ENCODE measurements around the gene NCAPD3.
"Not testable (repeated sequence)": the region's sequence is repeated elsewhere in the genome, so short reads cannot be mapped to it uniquely, and the experiment has no call there.

The NCAPD3 gene

DNA sequence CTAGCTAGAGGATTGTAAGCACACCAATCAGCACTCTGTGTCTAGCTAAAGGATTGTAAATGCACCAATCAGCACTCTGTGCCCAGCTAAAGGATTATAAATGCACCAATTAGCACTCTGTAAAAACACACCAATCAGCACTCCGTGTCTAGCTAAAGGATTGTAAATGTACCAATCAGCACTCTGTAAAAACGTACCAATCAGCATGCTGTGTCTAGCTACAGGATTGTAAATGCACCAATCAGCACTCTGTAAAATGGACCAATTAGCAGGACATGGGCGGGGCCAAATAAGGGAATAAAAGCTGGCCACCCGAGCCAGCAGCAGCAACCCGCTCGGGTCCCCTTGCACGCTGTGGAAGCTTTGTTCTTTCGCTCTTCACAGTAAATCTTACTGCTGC, 35.7 kb downstream of the NCAPD3 start:
- not testable (repeated sequence) for ATAC-seq

DNA sequence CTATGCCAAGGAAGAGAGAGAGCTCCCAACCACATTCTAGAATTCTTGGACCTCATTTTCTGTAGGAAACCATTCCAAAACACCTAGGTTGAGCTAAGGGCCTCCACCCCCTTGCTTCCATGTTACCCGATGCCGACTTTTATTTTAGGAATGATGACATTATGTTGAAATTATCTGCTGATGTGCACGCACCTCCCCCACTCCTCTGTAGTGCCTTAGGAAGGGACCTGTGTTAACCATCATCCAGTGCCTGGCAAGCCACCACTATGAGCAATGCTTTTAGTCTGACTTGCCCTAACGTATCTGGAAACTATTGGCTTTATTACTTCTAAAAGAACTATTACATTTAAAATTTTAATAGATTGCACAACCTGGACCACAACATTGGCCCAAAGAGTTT, 42.1 kb downstream of the NCAPD3 start:
- ATAC-seq, result no peak
- TF ChIP-seq ZFP3 (CRISPR knock-in tag; IDR thresholded peaks at IDR 0.05) (no peak), SNAI2 (CRISPR knock-in tag; IDR thresholded peaks at IDR 0.05) (no peak), CSDC2 (CRISPR knock-in tag; IDR thresholded peaks at IDR 0.05) (no peak), BACH2 (CRISPR knock-in tag; IDR thresholded peaks at IDR 0.05; ENCODE audit: borderline replicate concordance) (no peak), PATZ1 (CRISPR knock-in tag; IDR thresholded peaks at IDR 0.05; ENCODE audit: borderline replicate concordance) (no peak), TCF4 (CRISPR knock-in tag; IDR thresholded peaks at IDR 0.05; ENCODE audit: borderline replicate concordance) (no peak), ZNF70 (CRISPR knock-in tag; IDR thresholded peaks at IDR 0.05) (no peak), ZC3H10 (CRISPR knock-in tag; IDR thresholded peaks at IDR 0.05) (no peak), ISL1 (CRISPR knock-in tag; IDR thresholded peaks at IDR 0.05) (no peak), OSR1 (CRISPR knock-in tag; IDR thresholded peaks at IDR 0.05) (no peak), GLIS3 (CRISPR knock-in tag; IDR thresholded peaks at IDR 0.05) (no peak), ZFP30 (CRISPR knock-in tag; IDR thresholded peaks at IDR 0.05) (no peak), TOX (CRISPR knock-in tag; IDR thresholded peaks at IDR 0.05; ENCODE audit: borderline replicate concordance) (no peak), ZNF565 (CRISPR knock-in tag; conservative IDR thresholded peaks at IDR 0.05; ENCODE audit: low read depth) (no peak)
- TF ChIP-seq, protein P1, sequence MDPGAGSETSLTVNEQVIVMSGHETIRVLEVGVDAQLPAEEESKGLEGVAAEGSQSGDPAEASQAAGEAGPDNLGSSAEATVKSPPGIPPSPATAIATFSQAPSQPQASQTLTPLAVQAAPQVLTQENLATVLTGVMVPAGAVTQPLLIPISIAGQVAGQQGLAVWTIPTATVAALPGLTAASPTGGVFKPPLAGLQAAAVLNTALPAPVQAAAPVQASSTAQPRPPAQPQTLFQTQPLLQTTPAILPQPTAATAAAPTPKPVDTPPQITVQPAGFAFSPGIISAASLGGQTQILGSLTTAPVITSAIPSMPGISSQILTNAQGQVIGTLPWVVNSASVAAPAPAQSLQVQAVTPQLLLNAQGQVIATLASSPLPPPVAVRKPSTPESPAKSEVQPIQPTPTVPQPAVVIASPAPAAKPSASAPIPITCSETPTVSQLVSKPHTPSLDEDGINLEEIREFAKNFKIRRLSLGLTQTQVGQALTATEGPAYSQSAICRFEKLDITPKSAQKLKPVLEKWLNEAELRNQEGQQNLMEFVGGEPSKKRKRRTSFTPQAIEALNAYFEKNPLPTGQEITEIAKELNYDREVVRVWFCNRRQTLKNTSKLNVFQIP (CRISPR knock-in tag; IDR thresholded peaks at IDR 0.05; ENCODE audit: borderline replicate concordance, low read depth), result no peak
- TF ChIP-seq, protein P2, sequence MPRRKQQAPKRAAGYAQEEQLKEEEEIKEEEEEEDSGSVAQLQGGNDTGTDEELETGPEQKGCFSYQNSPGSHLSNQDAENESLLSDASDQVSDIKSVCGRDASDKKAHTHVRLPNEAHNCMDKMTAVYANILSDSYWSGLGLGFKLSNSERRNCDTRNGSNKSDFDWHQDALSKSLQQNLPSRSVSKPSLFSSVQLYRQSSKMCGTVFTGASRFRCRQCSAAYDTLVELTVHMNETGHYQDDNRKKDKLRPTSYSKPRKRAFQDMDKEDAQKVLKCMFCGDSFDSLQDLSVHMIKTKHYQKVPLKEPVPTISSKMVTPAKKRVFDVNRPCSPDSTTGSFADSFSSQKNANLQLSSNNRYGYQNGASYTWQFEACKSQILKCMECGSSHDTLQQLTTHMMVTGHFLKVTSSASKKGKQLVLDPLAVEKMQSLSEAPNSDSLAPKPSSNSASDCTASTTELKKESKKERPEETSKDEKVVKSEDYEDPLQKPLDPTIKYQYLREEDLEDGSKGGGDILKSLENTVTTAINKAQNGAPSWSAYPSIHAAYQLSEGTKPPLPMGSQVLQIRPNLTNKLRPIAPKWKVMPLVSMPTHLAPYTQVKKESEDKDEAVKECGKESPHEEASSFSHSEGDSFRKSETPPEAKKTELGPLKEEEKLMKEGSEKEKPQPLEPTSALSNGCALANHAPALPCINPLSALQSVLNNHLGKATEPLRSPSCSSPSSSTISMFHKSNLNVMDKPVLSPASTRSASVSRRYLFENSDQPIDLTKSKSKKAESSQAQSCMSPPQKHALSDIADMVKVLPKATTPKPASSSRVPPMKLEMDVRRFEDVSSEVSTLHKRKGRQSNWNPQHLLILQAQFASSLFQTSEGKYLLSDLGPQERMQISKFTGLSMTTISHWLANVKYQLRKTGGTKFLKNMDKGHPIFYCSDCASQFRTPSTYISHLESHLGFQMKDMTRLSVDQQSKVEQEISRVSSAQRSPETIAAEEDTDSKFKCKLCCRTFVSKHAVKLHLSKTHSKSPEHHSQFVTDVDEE (CRISPR knock-in tag; IDR thresholded peaks at IDR 0.05), result no peak

GRCh38 chr11:134178032-134178674, 45.6 kb downstream of the NCAPD3 start:
- no peak for TF ChIP-seq CREB5 (CRISPR knock-in tag; IDR thresholded peaks at IDR 0.05; ENCODE audit: low read depth)
- TF ChIP-seq PATZ1 (CRISPR knock-in tag; IDR thresholded peaks at IDR 0.05; ENCODE audit: borderline replicate concordance), result no peak
- TF ChIP-seq SNAI2 (CRISPR knock-in tag; IDR thresholded peaks at IDR 0.05), result no peak
- no peak for TF ChIP-seq ZFP3 (CRISPR knock-in tag; IDR thresholded peaks at IDR 0.05)
- TF ChIP-seq, protein P1 (CRISPR knock-in tag; IDR thresholded peaks at IDR 0.05; ENCODE audit: borderline replicate concordance, low read depth), result no peak
- TF ChIP-seq BACH2 (CRISPR knock-in tag; IDR thresholded peaks at IDR 0.05; ENCODE audit: borderline replicate concordance), result no peak
- TF ChIP-seq GLIS3 (CRISPR knock-in tag; IDR thresholded peaks at IDR 0.05), result no peak
- no peak for TF ChIP-seq ZC3H10 (CRISPR knock-in tag; IDR thresholded peaks at IDR 0.05)
- TF ChIP-seq ZNF70 (CRISPR knock-in tag; IDR thresholded peaks at IDR 0.05), result no peak
- TF ChIP-seq ZFP30 (CRISPR knock-in tag; IDR thresholded peaks at IDR 0.05), result no peak
- TF ChIP-seq, protein P3, sequence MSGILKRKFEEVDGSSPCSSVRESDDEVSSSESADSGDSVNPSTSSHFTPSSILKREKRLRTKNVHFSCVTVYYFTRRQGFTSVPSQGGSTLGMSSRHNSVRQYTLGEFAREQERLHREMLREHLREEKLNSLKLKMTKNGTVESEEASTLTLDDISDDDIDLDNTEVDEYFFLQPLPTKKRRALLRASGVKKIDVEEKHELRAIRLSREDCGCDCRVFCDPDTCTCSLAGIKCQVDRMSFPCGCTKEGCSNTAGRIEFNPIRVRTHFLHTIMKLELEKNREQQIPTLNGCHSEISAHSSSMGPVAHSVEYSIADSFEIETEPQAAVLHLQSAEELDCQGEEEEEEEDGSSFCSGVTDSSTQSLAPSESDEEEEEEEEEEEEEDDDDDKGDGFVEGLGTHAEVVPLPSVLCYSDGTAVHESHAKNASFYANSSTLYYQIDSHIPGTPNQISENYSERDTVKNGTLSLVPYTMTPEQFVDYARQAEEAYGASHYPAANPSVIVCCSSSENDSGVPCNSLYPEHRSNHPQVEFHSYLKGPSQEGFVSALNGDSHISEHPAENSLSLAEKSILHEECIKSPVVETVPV (CRISPR knock-in tag; IDR thresholded peaks at IDR 0.05), result no peak
- no peak for TF ChIP-seq OSR1 (CRISPR knock-in tag; IDR thresholded peaks at IDR 0.05)
- no peak for TF ChIP-seq CSDC2 (CRISPR knock-in tag; IDR thresholded peaks at IDR 0.05)
- no peak for ATAC-seq
